Endothelial cell (in vitro differentiated cells): ENCODE measurements around the gene UCKL1. TPM values are rescaled to one million over a fixed set of nuclear protein-coding genes. Genes with fewer than 3 reads are reported as not detected.
"Not testable (repeated sequence)": the region's sequence is repeated elsewhere in the genome, so short reads cannot be mapped to it uniquely, and the experiment has no call there.

ENCODE experiments used
- DNase-seq: peaks from one replicate; pipeline ENCODE4 v3.0.0; 2021; ENCODE audit warnings: low spot score
- H3K27ac Mint-ChIP-seq: one replicate; pipeline ENCODE4 v1.8.0; 2021; ENCODE audit warnings: mixed read lengths, inconsistent platforms; ENCODE audit not compliant: unreplicated experiment
- H3K27me3 Mint-ChIP-seq: one replicate; pipeline ENCODE4 v1.8.0; 2021; ENCODE audit warnings: mild to moderate bottlenecking, moderate library complexity, mixed read lengths, inconsistent platforms; ENCODE audit not compliant: unreplicated experiment
- H3K36me3 Mint-ChIP-seq: one replicate; pipeline ENCODE4 v1.8.0; 2021; ENCODE audit warnings: mild to moderate bottlenecking, low read depth, mixed read lengths, inconsistent platforms; ENCODE audit not compliant: unreplicated experiment
- H3K4me1 Mint-ChIP-seq: one replicate; pipeline ENCODE4 v1.8.0; 2021; ENCODE audit warnings: mild to moderate bottlenecking, mixed read lengths, inconsistent platforms; ENCODE audit not compliant: unreplicated experiment
- H3K4me3 Mint-ChIP-seq: one replicate; pipeline ENCODE4 v1.8.0; 2021; ENCODE audit warnings: mild to moderate bottlenecking, mixed read lengths, inconsistent platforms; ENCODE audit not compliant: unreplicated experiment
- H3K9me3 Mint-ChIP-seq: one replicate; pipeline ENCODE4 v1.8.0; 2021; ENCODE audit warnings: mixed read lengths, inconsistent platforms; ENCODE audit not compliant: unreplicated experiment
- total RNA-seq: library from RNA; stranded (reverse); fragmentation: NEBNext Ultra II Directional; extraction: Animal tissue kit (Norgen Biotek cat#: 25700); gene quantifications from one replicate; pipeline ENCODE4 v1.2.1, GENCODE V29; 2021; ENCODE audit not compliant: unreplicated experiment
- TF ChIP-seq, protein P1 (sequence below): fragments of 200-600 bp; sonication (generic); IDR thresholded peaks from one replicate; pipeline ENCODE4 v1.5.0; 2021; ENCODE audit warnings: antibody characterized with exemption; ENCODE audit not compliant: unreplicated experiment

UCKL1 gene
- total RNA-seq, 1 donor from 2014 or later: 40.1 TPM

DNA sequence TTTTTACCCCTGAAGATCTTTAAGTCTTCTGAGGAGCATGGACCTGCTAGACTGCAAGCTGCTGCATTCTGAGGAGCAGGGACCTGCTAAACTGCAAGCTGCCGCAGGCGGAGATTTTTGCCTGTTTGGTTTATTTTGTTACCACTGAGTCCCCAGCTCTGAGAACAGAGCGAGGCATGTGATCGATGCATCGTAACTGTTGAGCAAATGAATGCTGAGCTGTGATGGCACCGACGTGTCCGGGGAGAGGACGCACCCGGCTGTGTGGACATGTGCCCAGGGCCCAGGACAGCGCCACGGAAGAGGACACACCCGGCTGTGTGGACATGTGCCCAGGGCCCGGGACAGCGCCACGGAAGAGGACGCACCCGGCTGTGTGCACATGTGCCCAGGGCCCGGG is 37.1 kb downstream of the UCKL1 start:
- H3K4me1 Mint-ChIP-seq: no peaks in the 10 kb centered on the region
- TF ChIP-seq, protein P1, sequence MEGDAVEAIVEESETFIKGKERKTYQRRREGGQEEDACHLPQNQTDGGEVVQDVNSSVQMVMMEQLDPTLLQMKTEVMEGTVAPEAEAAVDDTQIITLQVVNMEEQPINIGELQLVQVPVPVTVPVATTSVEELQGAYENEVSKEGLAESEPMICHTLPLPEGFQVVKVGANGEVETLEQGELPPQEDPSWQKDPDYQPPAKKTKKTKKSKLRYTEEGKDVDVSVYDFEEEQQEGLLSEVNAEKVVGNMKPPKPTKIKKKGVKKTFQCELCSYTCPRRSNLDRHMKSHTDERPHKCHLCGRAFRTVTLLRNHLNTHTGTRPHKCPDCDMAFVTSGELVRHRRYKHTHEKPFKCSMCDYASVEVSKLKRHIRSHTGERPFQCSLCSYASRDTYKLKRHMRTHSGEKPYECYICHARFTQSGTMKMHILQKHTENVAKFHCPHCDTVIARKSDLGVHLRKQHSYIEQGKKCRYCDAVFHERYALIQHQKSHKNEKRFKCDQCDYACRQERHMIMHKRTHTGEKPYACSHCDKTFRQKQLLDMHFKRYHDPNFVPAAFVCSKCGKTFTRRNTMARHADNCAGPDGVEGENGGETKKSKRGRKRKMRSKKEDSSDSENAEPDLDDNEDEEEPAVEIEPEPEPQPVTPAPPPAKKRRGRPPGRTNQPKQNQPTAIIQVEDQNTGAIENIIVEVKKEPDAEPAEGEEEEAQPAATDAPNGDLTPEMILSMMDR: no peak
- no peak overlapping the region for H3K27ac Mint-ChIP-seq
- DNase-seq: no peak
- H3K4me3 Mint-ChIP-seq: no peak overlapping the region
- no peaks in the 10 kb centered on the region for H3K9me3 Mint-ChIP-seq
- peaks cover 13% of the 10 kb centered on the region for H3K36me3 Mint-ChIP-seq
- peaks cover 1% of the 10 kb centered on the region for H3K27me3 Mint-ChIP-seq

- Mint-ChIP-seq H3K4me1 (peaks cover 4% of the 10 kb centered on the region), H3K27me3 (peaks cover 1% of the 10 kb centered on the region), H3K4me3 (no peak overlapping the region), H3K36me3 (peaks cover 13% of the 10 kb centered on the region), H3K9me3 (no peaks in the 10 kb centered on the region), H3K27ac (peak overlapping the region; percentile 9)
- DNase-seq: no peak
- TF ChIP-seq, protein P1: no peak
Observed at GRCh38 chr20:63917811-63918210, 38.4 kb downstream of the UCKL1 start.

DNA sequence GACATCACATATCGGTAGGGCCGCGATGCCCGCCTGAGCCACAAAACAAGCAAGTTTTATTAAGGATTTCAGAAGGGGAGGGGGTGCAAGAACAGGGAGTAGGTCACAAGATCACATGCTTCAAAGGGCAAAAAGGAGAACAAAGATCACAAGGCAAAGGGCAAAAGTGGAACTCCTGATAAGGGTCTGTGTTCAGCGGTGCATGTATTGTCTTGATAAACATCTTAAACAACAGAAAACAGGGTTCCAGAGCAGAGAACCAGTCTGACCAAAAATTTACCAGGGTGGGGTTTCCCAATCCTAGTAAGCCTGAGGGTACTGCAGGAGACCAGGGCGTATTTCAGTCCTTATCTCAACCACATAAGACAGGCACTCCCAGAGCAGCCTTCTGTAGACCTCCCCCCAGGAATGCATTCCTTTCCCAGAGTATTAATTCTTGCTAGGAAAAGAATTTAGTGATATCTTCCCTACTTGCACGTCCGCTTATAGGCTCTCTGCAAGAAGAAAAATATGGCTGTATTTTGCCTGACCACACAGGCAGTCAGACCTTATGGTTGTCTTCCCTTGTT is 39.8 kb downstream of the UCKL1 start:
- H3K27ac Mint-ChIP-seq, DNase-seq, H3K9me3 Mint-ChIP-seq, H3K27me3 Mint-ChIP-seq, H3K4me3 Mint-ChIP-seq, H3K4me1 Mint-ChIP-seq: not testable (repeated sequence)
- H3K36me3 Mint-ChIP-seq: peaks cover 13% of the 10 kb centered on the region

GRCh38 chr20:63915471-63915870 is 40.7 kb downstream of the UCKL1 start:
- no peak for DNase-seq
- Mint-ChIP-seq H3K4me1 (peaks cover 4% of the 10 kb centered on the region), H3K27me3 (peaks cover 3% of the 10 kb centered on the region), H3K4me3 (no peak overlapping the region), H3K36me3 (peaks cover 13% of the 10 kb centered on the region), H3K9me3 (no peaks in the 10 kb centered on the region), H3K27ac (no peak overlapping the region)
- TF ChIP-seq, protein P1: no peak

DNA sequence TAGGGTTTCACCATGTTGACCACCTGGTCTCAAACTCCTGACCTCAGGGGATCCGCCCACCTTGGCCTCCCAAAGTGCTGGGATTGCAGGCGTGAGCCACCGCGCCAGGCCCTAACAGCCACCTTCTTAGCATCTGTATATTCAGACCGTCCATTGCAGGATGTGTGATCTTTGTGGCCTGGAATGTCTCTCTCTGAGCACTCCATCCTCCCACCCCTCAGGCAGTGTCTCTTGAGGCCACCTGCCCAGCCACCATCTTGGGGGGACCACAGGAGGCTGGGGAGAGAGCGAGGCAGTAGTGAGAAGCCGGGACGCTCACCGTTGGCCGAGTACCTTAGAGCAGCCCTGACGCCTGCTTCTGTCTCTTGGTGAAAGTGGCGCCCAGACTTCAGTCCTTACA is 42.4 kb downstream of the UCKL1 start:
- Mint-ChIP-seq H3K4me3 (no peak overlapping the region), H3K36me3 (peaks cover 8% of the 10 kb centered on the region), H3K9me3 (no peaks in the 10 kb centered on the region), H3K4me1 (peaks cover 8% of the 10 kb centered on the region), H3K27me3 (peaks cover 3% of the 10 kb centered on the region), H3K27ac (no peak overlapping the region)
- TF ChIP-seq, protein P1: no peak
- DNase-seq: no peak
